HepG2 (cell line): ENCODE results near the gene KMT2E. TPM values are rescaled to one million over a fixed set of nuclear protein-coding genes. Genes with fewer than 3 reads are reported as not detected.

Experiments used
- DNMT1 ChIP-seq: sonication (generic); formaldehyde crosslinking; IDR thresholded peaks from 2 replicates; pipeline ENCODE4 v1.5.1; 2020; ENCODE audit warnings: mild to moderate bottlenecking, missing genetic modification reagents
- FOXA3 ChIP-seq: IDR thresholded peaks from 2 replicates; pipeline ENCODE4 v1.6.1; 2016; ENCODE audit warnings: missing genetic modification reagents, missing compliant biosample characterization
- HOXA5 ChIP-seq: sonication (generic); formaldehyde crosslinking; IDR thresholded peaks from 2 replicates; pipeline ENCODE4 v1.4.0; 2020; ENCODE audit warnings: missing genetic modification reagents
- KDM4B ChIP-seq: sonication (generic); formaldehyde crosslinking; IDR thresholded peaks from 2 replicates; pipeline ENCODE4 v1.4.0; 2020; ENCODE audit warnings: missing genetic modification reagents
- MIER3 ChIP-seq: IDR thresholded peaks from 2 replicates; pipeline ENCODE4 v1.6.1; 2016; ENCODE audit warnings: missing compliant biosample characterization, borderline replicate concordance
- NAIF1 ChIP-seq: sonication (generic); formaldehyde crosslinking; IDR thresholded peaks from 2 replicates; pipeline ENCODE4 v1.5.0; 2020; ENCODE audit warnings: mild to moderate bottlenecking, missing genetic modification reagents, borderline replicate concordance
- NFE2L1 ChIP-seq: sonication (generic); formaldehyde crosslinking; IDR thresholded peaks from 2 replicates; pipeline ENCODE4 v1.4.0; 2020; ENCODE audit warnings: missing genetic modification reagents, mild to moderate bottlenecking, borderline replicate concordance
- RBM39 ChIP-seq: fragments of 200-400 bp; formaldehyde crosslinking; IDR thresholded peaks from one replicate; pipeline ENCODE4 v1.6.1; 2018; ENCODE audit warnings: antibody characterized with exemption, mild to moderate bottlenecking, low read depth, low read length; ENCODE audit not compliant: poor library complexity, severe bottlenecking
- RNF2 ChIP-seq: fragments of 450-650 bp; conservative IDR thresholded peaks from 2 replicates; pipeline ENCODE4 v1.6.1; 2016; ENCODE audit warnings: low read depth
- SAP130 ChIP-seq: IDR thresholded peaks from 2 replicates; pipeline ENCODE4 v1.6.1; 2016; ENCODE audit warnings: low read depth
- SIN3A ChIP-seq: IDR thresholded peaks from 2 replicates; pipeline ENCODE4 v1.6.1; 2011; ENCODE audit warnings: low read depth, mild to moderate bottlenecking, control low read depth, low read length, borderline replicate concordance
- ZFP36L2 ChIP-seq: sonication (generic); formaldehyde crosslinking; IDR thresholded peaks from 2 replicates; pipeline ENCODE4 v1.4.0; 2020; ENCODE audit warnings: missing genetic modification reagents
- ZNF264 ChIP-seq: sonication (generic); formaldehyde crosslinking; IDR thresholded peaks from 2 replicates; pipeline ENCODE4 v1.4.0; 2020; ENCODE audit warnings: missing genetic modification reagents
- ZNF333 ChIP-seq: sonication (generic); formaldehyde crosslinking; IDR thresholded peaks from 2 replicates; pipeline ENCODE4 v1.4.0; 2020; ENCODE audit warnings: mild to moderate bottlenecking, missing genetic modification reagents, borderline replicate concordance
- ZNF619 ChIP-seq: sonication (generic); formaldehyde crosslinking; IDR thresholded peaks from 2 replicates; pipeline ENCODE4 v1.4.0; 2020; ENCODE audit warnings: mild to moderate bottlenecking, missing genetic modification reagents
- polyA plus RNA-seq, 8 experiments: library from polyadenylated mRNA; depleted of rRNA in 3 of 8; stranded (reverse) in 7 of 8; unstranded in 1 of 8; fragments of >200 nt; fragmentation: Illumina TruSeq in 4 of 8; extraction: Trizol in 4 of 8; gene quantifications; 2 replicates each; pipeline versions ENCODE4 v1.2.1 to v1.2.3, GENCODE V29; 2011 to 2016; ENCODE audit warnings: low read depth in 4 of 8, missing spikeins in 1 of 8, mixed read lengths in 1 of 8; ENCODE audit not compliant: insufficient read depth in 1 of 8
- total RNA-seq, 5 experiments: library from RNA; depleted of rRNA; stranded (reverse); fragments of >200 nt; fragmentation: Illumina TruSeq; extraction: Trizol; gene quantifications; 2 replicates each; pipeline ENCODE4 v1.2.3, GENCODE V29; 2016; ENCODE audit warnings: low read depth in 1 of 5
- TF ChIP-seq, protein P1 (sequence below): IDR thresholded peaks from 2 replicates; pipeline ENCODE4 v1.6.1; 2016; ENCODE audit warnings: mild to moderate bottlenecking
- TF ChIP-seq, protein P2 (sequence below): sonication (generic); formaldehyde crosslinking; IDR thresholded peaks from 2 replicates; pipeline ENCODE4 v1.5.0; 2020; ENCODE audit warnings: missing genetic modification reagents
- TF ChIP-seq, protein P3 (sequence below): sonication (generic); formaldehyde crosslinking; IDR thresholded peaks from 2 replicates; pipeline ENCODE4 v1.9.0; 2021; ENCODE audit warnings: missing genetic modification reagents, mild to moderate bottlenecking, borderline replicate concordance
- TF ChIP-seq, protein P4 (sequence below): sonication (generic); formaldehyde crosslinking; IDR thresholded peaks from 2 replicates; pipeline ENCODE4 v1.4.0; 2020; ENCODE audit warnings: mild to moderate bottlenecking, missing genetic modification reagents
- TF ChIP-seq, protein P5 (sequence below): sonication (generic); formaldehyde crosslinking; IDR thresholded peaks from 2 replicates; pipeline ENCODE4 v1.5.0; 2020; ENCODE audit warnings: missing genetic modification reagents, mild to moderate bottlenecking, borderline replicate concordance
- TF ChIP-seq, protein P6 (sequence below): sonication (generic); formaldehyde crosslinking; IDR thresholded peaks from 2 replicates; pipeline ENCODE4 v1.4.0; 2020; ENCODE audit warnings: missing genetic modification reagents; ENCODE audit errors: not compliant biosample characterization

Gene KMT2E
- total and polyA plus RNA-seq, 2 of the 13 experiments (the other 11 are each of a cell fraction or from before 2014, with no cell fraction given) = 6.3 to 24.4 TPM

DNA sequence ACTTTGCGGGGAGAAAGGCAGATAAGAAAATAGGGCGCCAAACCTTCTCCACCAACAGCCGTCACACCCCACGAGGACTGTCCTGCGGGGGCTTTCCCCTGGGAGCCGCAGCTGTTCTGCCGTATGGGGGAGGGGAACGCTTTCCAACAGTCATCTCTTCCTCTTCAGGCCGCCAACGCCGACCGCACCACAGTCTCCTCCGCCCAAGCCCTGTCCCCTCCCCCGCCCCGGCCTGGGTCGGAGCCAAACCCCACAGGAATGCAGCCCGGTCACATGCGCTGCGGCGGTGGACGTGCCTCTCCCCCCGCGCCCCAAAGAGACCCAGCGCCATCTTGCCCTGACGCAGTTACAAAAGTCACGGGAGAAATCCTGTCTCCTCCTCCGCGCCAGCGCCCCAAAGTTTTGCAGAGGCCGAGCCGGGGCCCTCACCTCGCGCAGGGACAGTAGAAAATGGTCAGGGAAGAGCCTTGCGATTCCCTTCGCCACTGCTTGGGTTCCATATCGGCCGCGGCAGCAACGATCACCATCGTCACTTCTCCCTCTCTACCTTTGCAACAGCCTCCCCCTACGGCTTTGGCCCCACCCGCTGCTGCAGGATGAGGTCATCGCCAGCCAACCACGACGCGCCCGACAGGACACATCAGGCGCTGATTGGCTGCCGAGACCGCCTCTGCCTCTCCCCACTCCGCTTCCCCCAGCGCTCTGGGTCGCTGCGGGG lies 1.3 kb upstream of the KMT2E start (continued):
- TF ChIP-seq, protein P1, sequence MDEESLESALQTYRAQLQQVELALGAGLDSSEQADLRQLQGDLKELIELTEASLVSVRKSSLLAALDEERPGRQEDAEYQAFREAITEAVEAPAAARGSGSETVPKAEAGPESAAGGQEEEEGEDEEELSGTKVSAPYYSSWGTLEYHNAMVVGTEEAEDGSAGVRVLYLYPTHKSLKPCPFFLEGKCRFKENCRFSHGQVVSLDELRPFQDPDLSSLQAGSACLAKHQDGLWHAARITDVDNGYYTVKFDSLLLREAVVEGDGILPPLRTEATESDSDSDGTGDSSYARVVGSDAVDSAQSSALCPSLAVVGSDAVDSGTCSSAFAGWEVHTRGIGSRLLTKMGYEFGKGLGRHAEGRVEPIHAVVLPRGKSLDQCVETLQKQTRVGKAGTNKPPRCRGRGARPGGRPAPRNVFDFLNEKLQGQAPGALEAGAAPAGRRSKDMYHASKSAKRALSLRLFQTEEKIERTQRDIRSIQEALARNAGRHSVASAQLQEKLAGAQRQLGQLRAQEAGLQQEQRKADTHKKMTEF = peak; percentile 98
- TF ChIP-seq SAP130 (CRISPR knock-in tag) (peak; percentile 85), ZFP36L2 (CRISPR knock-in tag) (no peak), ZNF264 (CRISPR knock-in tag) (peak; percentile 20; the same call in 1 of the 2 replicates), RBM39 (peak; percentile 91), NAIF1 (CRISPR knock-in tag) (no peak), SIN3A (peak; percentile 67; the same call in 1 of the 2 replicates), MIER3 (CRISPR knock-in tag) (peak; percentile 89; the same call in 1 of the 2 replicates), RNF2 (no peak), NFE2L1 (no peak), FOXA3 (CRISPR knock-in tag) (peak; percentile 76), DNMT1 (CRISPR knock-in tag) (peak; percentile 93; the same call in 1 of the 2 replicates), HOXA5 (peak; percentile 86), KDM4B (CRISPR knock-in tag) (peak; percentile 92), ZNF333 (CRISPR knock-in tag) (no peak), ZNF619 (CRISPR knock-in tag) (no peak)
- TF ChIP-seq, protein P2, sequence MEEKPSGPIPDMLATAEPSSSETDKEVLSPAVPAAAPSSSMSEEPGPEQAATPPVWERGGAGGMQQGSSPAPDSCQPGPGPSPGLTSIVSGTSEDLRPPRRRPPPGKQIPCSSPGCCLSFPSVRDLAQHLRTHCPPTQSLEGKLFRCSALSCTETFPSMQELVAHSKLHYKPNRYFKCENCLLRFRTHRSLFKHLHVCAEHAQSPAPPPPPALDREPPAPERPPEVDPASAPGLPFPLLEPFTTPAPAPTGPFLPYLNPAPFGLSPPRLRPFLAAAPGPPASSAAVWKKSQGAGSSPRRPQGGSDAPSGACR (CRISPR knock-in tag) = peak; percentile 89
- TF ChIP-seq, protein P3, sequence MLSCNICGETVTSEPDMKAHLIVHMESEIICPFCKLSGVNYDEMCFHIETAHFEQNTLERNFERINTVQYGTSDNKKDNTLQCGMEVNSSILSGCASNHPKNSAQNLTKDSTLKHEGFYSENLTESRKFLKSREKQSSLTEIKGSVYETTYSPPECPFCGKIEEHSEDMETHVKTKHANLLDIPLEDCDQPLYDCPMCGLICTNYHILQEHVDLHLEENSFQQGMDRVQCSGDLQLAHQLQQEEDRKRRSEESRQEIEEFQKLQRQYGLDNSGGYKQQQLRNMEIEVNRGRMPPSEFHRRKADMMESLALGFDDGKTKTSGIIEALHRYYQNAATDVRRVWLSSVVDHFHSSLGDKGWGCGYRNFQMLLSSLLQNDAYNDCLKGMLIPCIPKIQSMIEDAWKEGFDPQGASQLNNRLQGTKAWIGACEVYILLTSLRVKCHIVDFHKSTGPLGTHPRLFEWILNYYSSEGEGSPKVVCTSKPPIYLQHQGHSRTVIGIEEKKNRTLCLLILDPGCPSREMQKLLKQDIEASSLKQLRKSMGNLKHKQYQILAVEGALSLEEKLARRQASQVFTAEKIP (CRISPR knock-in tag) = no peak
- TF ChIP-seq, protein P4, sequence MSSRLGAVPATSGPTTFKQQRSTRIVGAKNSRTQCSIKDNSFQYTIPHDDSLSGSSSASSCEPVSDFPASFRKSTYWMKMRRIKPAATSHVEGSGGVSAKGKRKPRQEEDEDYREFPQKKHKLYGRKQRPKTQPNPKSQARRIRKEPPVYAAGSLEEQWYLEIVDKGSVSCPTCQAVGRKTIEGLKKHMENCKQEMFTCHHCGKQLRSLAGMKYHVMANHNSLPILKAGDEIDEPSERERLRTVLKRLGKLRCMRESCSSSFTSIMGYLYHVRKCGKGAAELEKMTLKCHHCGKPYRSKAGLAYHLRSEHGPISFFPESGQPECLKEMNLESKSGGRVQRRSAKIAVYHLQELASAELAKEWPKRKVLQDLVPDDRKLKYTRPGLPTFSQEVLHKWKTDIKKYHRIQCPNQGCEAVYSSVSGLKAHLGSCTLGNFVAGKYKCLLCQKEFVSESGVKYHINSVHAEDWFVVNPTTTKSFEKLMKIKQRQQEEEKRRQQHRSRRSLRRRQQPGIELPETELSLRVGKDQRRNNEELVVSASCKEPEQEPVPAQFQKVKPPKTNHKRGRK (CRISPR knock-in tag) = no peak
- TF ChIP-seq, protein P5, sequence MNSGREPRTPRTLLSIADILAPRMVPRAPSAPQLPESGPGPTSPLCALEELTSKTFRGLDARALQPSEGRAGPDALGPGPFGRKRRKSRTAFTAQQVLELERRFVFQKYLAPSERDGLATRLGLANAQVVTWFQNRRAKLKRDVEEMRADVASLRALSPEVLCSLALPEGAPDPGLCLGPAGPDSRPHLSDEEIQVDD (CRISPR knock-in tag) = no peak
- TF ChIP-seq, protein P6, sequence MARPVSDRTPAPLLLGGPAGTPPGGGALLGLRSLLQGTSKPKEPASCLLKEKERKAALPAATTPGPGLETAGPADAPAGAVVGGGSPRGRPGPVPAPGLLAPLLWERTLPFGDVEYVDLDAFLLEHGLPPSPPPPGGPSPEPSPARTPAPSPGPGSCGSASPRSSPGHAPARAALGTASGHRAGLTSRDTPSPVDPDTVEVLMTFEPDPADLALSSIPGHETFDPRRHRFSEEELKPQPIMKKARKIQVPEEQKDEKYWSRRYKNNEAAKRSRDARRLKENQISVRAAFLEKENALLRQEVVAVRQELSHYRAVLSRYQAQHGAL (CRISPR knock-in tag) = peak; percentile 47
